GM13977 (cell line): Measurements from ENCODE around the gene ULK1.

Source experiments
- DNase-seq: peaks from one replicate; pipeline ENCODE4 v3.0.0; 2012; ENCODE audit warnings: low spot score
- CTCF ChIP-seq: IDR thresholded peaks from 2 replicates; pipeline ENCODE4 v1.5.1; 2012; ENCODE audit warnings: mild to moderate bottlenecking, control low read depth; ENCODE audit not compliant: insufficient read depth; ENCODE audit errors: extremely low read depth, missing control alignments
- in situ Hi-C: fragments of 300-500 bp; cut with MboI; formaldehyde crosslinking; loops from one replicate; pipeline ENCODE4 v1.12.0; 2022; ENCODE audit warnings: low sequenced_read_pairs, low pct_unique_long_range_greater_than_20kb, mixed read lengths, inconsistent platforms; ENCODE audit not compliant: unreplicated experiment

ULK1 gene

GRCh38 chr12:131894981-131895639 lies 688 bp downstream of the ULK1 start:
- in situ Hi-C loops, result no loop called here
- peak; percentile 64 for DNase-seq
- TF ChIP-seq CTCF, result no peak

DNA sequence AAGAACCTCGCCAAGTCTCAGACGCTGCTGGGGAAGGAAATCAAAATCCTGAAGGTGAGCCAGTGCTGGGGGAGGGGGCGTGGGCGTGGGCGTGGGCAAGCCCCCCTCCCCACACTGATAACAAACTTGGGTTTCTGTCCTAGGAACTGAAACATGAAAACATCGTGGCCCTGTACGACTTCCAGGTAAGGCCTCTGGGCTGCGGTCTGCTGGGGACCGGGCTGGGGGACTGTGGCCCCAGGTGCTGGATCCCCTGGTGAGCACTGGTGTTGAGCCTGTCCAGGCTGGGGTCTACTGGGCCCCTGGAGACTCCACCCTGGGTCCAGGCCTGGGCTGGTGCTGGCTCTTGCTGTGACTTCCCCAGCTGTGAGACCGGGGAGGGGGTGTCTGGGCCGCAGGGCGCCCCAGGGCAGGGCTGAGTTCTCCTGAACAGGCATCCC lies 1.2 kb downstream of the ULK1 start:
- in situ Hi-C loops, result no loop called here
- no peak for DNase-seq
- TF ChIP-seq CTCF, result no peak

GRCh38 chr12:131896080-131896810 lies 1.8 kb downstream of the ULK1 start:
- peak; percentile 94 for DNase-seq
- no peak for TF ChIP-seq CTCF
- in situ Hi-C loops, result no loop called here

DNA sequence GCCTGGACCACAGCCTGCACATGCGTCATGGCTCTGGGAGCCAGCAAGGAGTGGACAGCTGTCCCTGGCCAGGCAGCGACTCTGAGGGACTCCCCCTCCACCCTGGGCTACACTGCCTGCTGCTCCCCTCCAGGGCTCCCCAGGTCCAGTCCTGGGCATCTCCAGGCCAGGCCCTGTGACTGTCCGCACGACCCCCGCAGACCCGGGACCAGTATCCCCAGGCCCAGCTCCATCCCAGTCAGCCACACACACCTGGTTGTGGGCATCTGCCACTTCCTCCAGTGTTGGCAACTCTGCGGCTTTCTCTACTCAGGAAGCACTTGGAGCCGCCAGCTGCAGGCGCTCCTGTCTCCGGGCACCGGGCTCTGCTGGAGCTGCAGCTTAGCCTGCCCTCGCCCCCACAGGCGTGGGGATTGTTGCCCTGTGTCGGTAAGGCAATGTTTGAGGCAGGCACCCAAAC lies 2.4 kb downstream of the ULK1 start:
- TF ChIP-seq CTCF, result no peak
- peak; percentile 19 for DNase-seq
- in situ Hi-C loops, result no loop called here

DNA sequence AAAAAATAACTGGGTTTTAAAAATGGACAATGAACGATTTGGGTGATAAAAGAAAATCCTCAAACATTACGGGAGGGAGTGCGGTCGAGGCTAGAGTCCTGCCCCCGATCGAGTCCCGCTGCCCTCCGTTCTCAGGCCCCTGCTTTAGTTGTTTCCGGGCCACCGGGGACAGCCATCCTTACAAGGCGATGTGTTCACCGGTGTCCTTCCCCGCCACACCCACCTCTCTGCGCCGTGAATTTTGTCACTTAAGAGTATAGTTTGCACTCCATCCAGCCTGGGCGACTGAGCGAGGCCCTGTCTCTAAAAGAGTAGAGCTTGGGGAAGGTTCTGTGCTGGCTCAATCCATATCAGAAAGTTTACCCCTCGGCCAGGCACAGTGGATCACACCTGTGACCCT lies 2.9 kb downstream of the ULK1 start:
- in situ Hi-C loops, result no loop called here
- no peak for DNase-seq
- TF ChIP-seq CTCF, result no peak

DNA sequence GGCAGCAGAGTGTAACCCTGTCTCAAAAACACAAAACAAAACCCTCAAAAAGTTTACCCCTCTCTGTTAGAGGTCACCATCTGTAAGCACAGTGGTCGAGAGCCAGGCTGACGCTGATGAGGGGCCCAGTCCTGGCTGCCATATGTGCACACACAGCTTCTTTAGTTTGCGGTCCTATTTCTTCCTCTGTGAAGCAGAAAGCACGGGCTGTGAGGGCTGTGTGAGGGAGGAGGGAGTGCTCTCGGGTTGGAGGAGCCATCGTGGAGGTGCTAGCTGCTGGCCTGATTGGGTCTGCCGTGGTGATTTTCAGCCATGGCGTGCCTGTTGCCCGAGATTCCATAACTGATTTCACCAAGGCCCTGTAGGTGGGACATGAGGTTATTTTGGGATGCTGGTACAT lies 3.5 kb downstream of the ULK1 start:
- TF ChIP-seq CTCF, result no peak
- no peak for DNase-seq
- in situ Hi-C loops, result no loop called here
